Spleen (tissue), 7 donors: ENCODE data around the gene MCUB.
"Not testable (repeated sequence)": the region's sequence is repeated elsewhere in the genome, so short reads cannot be mapped to it uniquely, and the experiment has no call there.

ENCODE experiments used
- POLR2A ChIP-seq, 3 donors: fragments of 450-650 bp; IDR thresholded peaks; one replicate each; pipeline ENCODE4 v1.5.1; 2017; ENCODE audit warnings: antibody characterized with exemption in 3 of 3, mild to moderate bottlenecking in 1 of 3
- POLR2AphosphoS5 ChIP-seq, 3 donors: sonication (generic); formaldehyde crosslinking; IDR thresholded peaks; one replicate each; pipeline ENCODE4 v1.5.1; 2017; ENCODE audit warnings: antibody characterized with exemption in 3 of 3
- TF ChIP-seq, protein P1 (sequence below), 11 experiments: fragments of 200-600 bp in 7 of 11; fragments of 450-650 bp in 4 of 11; sonication (generic) in 4 of 11; IDR thresholded peaks in 8 of 11; conservative IDR thresholded peaks in 3 of 11; 1 replicate in 7 of 11; 2 replicates in 4 of 11; pipeline versions ENCODE4 v1.4.0 to v1.8.0; 2016 to 2021; ENCODE audit warnings: antibody characterized with exemption in 11 of 11, inconsistent platforms in 4 of 11, mild to moderate bottlenecking in 1 of 11
- donor health status: DM: no; HTN: no; CAD: no; lungs with moderate emphysema.
- donor health status: DM: no; HTN: no; CAD: no.
- donor health status: DM: no; HTN: no; CAD: no.

DNA sequence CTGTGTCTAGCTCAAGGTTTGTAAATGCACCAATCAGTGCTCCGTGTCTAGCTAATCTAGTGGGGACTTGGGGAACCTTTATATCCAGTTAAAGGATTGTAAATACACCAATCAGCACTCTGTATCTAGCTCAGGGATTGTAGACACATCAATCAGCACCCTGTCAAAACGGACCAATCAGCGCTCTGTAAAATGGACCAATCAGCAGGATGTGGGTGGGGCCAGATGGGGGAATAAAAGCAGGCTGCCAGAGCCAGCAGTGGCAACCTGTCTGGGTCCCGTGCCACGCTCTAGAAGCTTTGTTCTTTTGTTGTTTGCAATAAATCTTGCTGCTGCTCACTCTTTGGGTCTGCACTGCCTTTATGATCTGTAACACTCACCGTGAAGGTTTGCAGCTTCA, 2.0 kb upstream of the MCUB start:
- TF ChIP-seq, protein P1, sequence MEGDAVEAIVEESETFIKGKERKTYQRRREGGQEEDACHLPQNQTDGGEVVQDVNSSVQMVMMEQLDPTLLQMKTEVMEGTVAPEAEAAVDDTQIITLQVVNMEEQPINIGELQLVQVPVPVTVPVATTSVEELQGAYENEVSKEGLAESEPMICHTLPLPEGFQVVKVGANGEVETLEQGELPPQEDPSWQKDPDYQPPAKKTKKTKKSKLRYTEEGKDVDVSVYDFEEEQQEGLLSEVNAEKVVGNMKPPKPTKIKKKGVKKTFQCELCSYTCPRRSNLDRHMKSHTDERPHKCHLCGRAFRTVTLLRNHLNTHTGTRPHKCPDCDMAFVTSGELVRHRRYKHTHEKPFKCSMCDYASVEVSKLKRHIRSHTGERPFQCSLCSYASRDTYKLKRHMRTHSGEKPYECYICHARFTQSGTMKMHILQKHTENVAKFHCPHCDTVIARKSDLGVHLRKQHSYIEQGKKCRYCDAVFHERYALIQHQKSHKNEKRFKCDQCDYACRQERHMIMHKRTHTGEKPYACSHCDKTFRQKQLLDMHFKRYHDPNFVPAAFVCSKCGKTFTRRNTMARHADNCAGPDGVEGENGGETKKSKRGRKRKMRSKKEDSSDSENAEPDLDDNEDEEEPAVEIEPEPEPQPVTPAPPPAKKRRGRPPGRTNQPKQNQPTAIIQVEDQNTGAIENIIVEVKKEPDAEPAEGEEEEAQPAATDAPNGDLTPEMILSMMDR (IDR thresholded peaks at IDR 0.05 in 8 of 11, conservative IDR thresholded peaks at IDR 0.05 in 3 of 11): not testable (repeated sequence)
- not testable (repeated sequence) for TF ChIP-seq POLR2A, POLR2AphosphoS5 (IDR thresholded peaks at IDR 0.05)
